Fibroblast of lung (primary cell): Measurements from ENCODE around the gene GSE1.

Source experiments
- CTCF ChIP-seq, 2 donors: IDR thresholded peaks in 1 of 2; conservative IDR thresholded peaks in 1 of 2; 1 replicate in 1 of 2; 2 replicates in 1 of 2; pipeline ENCODE4 v1.5.1; 2011 to 2012; ENCODE audit warnings: low read length in 2 of 2, control low read depth in 1 of 2, inconsistent platforms in 1 of 2, low read depth in 1 of 2, mild to moderate bottlenecking in 1 of 2
- EZH2 ChIP-seq: IDR thresholded peaks from 2 replicates; pipeline ENCODE4 v1.5.1; 2012; ENCODE audit warnings: low read length, control low read depth, mild to moderate bottlenecking; ENCODE audit errors: missing control alignments

- TF ChIP-seq CTCF (conservative IDR thresholded peaks at IDR 0.05 in 1 of 2, IDR thresholded peaks at IDR 0.05 in 1 of 2; ENCODE audit: low read depth in 1 of 2, low read length in 2 of 2) (no peak), EZH2 (no peak)
Observed at GRCh38 chr16:85588562-85589503, 24.3 kb upstream of the GSE1 start.
